B cell (primary cell): ENCODE data around the gene PHACTR1.

ENCODE experiments used
- CTCF ChIP-seq: fragments of 200-600 bp; IDR thresholded peaks from one replicate; pipeline ENCODE4 v1.8.0; 2022; ENCODE audit warnings: antibody characterized with exemption, mild to moderate bottlenecking
- EZH2 ChIP-seq: IDR thresholded peaks from 2 replicates; pipeline ENCODE4 v1.6.1; 2012; ENCODE audit warnings: borderline replicate concordance, low read depth, mild to moderate bottlenecking, moderate library complexity, low read length; ENCODE audit not compliant: insufficient read depth, poor library complexity, severe bottlenecking

DNA sequence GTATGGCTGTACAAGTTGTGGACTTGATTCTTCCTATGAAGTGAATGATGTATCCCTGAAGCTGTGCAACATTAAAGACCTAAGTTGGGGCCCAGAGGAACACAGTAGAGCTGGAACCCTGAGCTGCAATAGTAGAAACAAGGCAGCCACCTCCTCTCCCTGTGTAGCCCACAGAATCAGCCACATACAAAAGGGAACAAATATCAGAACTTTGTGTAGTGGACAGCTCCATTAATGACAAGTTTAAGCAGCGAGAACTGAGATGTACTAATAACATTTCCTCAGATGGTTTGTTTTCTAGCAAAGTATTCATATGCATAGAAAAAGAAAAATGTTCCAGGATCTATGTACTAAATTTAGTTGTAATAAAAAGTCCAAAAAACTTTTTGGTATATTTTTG is 19.2 kb downstream of the PHACTR1 start:
- TF ChIP-seq CTCF (no peak), EZH2 (no peak)
